Activated naive CD4-positive, alpha-beta T cell treated with anti-CD3 and anti-CD28 coated beads, Interleukin-2, amount 50 U/mL, for 16 hours (primary cell): ENCODE results near the gene ZBTB16.

Experiments used
- DNase-seq: peaks from one replicate; pipeline ENCODE4 v3.0.0-alpha.2; 2020

The ZBTB16 gene

DNA sequence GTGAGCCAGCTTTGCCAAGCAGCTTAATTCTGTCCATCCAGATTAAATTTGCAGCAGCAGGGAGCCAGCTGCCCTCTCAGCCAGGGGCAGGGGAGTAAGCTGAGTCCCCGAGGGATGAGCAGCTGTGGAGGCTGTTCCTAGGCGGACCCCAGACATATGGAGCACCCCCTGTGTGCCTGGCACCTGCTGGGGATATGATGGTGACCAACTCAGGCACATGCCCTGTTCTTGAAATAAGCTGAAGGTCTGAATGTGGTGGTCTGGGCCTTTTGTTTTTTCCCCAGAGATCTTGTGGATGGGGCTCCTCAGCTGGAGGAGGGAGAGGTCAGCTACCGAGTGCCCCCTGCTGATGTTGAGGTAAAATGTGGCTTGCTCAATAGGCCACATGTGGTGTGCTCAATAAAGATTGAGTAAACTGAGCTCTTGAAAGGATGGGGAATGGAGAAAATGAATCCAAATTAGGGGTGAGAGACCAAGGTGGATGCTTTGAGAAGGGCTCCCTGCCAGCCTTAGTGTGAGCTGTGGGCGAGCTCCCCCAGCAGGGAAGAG is 133.4 kb downstream of the ZBTB16 start:
- DNase-seq = no peak

DNA sequence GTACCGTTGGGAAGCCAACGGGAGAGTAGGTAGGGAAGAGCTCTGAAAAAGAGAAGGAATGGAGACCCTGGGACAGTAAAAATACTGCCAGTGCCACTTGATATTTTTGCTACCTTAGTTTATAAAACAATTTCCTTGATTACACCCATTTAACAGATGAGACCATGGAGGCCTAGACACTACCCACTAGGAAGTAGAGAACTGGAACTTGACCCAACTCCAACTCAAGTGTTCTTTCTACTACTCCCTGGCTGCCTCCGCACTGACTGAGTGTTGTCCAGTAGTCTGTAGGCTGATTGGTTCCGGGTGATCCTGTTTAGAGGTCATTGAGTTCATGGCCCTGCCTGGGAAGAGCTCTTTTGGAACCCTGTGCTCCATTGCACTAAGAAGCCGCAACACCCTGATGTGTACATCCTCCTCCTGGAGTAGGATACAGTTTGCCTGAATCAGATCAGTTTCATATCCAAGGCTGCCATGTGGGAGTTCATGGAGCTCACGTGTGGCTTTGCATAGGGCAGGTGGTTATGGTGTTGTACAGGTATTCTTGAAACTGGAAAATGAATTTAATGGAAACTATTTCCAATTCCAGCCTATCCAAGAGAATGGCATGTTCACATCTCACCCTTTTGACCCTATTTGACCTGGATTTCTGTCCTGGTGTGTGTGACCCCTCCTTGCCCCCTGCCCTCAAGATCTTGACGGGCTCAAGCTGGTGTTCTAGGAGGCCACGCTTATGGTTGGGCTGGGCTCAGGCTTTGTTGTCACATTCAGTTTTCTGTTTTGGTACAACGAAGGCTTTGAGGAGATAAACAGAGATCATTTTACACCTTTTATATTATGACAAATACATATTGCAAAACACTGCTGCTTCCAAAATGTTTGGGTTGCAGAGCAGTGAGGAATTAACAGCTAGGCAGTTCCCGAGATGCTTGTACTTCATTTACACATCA is 134.5 kb downstream of the ZBTB16 start:
- DNase-seq = no peak

GRCh38 chr11:114194702-114195101 is 135.2 kb downstream of the ZBTB16 start:
- no peak for DNase-seq

GRCh38 chr11:114195151-114195550 is 135.6 kb downstream of the ZBTB16 start:
- DNase-seq = no peak

DNA sequence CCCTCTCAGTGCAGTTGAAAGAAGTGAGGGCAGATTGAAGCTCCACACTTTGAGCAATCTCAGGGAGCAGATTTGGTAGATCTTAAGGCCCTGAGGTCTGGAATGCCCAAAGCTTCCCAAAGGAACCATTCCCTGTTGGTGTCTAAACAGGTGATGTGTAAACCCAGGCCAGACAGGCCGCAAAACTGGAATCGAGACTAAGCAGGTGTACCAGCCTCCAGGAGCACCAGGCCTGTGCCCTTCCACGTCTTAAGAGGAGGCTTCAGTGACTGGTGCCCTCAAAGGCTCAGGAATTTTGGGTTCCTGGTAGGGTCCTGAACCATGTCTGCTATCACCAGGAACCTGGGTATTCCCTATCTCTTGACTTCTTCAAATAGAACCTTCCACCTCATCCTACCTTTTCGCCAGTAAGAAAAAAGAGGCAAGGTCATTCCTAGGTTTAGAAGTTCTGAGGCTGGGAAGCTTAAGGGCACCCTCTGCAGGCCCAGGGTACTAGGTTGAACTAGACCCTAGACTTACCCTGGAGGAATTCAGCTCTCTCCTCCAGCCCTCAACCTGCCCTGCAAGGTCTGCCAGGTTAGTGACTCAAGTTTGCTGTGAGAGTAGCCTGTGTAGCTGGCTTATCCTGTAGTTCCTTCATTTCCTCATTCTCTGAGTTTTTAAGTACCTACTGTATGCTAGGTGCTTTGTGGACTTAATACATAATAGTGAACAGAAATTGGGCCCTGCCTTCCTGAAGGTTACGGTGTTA is 136.6 kb downstream of the ZBTB16 start:
- no peak for DNase-seq

DNA sequence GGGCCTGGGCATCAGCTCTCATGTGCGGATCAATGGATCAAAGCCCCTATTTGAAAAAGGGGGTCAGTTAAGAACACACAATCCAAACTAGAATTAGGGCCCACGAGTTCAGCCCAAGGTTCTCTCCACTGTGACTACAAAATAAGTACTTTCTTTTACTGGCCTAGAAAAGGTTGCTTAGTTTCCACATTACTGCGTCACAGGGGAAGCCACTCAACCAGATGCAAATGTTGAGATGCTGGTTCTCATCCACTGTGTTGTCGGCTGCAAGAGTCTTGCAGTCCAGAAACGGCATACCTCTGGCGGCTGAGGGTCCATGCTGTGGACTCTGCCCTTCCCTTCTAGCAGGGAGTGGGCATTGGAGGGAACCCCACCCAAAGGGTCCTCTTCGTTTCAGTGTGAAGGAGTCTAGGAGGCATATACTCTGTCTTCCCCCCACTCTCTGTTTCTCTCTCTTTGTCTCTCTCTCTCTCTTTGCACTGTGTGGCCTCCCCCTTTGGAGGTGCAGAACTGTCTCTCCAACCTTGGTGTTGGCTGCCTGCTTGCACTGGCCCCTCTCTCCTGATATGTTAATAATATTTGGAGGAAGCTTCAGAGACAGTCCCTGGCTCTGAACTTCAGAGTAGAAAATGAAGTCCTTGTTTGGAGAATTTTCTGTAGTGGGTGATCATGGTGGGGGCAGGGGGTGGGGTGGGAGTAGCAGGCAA is 137.6 kb downstream of the ZBTB16 start:
- DNase-seq = no peak

- DNase-seq = no peak
These were observed 138.4 kb downstream of the ZBTB16 start for GRCh38 chr11:114197799-114198500.

DNA sequence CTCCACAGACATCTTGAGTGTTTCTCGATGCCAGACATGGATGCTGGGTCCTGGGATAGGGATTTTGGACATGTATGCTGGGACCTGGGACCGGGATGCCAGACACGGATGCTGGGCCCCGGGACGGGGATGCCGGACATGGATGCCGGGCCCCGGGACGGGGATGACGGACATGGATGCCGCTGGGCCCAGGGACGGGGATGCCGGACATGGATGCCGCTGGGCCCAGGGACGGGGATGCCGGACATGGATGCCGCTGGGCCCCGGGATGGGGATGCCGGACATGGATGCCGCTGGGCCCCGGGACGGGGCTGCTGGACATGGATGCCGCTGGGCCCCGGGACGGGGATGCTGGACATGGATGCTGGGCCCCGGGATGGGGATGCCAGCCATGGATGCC is 139.5 kb downstream of the ZBTB16 start:
- DNase-seq = no peak

- no peak for DNase-seq
These were observed 141.0 kb downstream of the ZBTB16 start for GRCh38 chr11:114200351-114201133.

DNA sequence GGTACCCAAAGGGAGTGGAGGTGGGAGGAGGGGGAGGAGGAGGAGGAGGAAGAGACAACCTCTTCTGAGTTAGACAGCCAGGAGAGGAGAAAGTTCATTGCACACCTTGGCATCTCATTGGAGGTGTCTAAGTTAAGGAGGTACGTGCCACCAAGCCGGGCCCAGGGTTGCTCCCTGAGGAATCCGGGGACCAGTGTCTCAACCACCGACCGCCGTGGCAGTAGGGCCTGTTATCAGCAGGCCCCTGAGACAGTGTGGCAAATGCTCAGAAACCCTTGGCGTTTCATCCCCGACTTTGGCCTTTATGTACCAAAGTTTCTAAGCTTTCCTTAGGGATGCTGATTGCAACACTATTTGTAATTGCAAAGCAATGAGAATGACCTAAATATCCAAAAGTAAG is 141.7 kb downstream of the ZBTB16 start:
- no peak for DNase-seq

DNA sequence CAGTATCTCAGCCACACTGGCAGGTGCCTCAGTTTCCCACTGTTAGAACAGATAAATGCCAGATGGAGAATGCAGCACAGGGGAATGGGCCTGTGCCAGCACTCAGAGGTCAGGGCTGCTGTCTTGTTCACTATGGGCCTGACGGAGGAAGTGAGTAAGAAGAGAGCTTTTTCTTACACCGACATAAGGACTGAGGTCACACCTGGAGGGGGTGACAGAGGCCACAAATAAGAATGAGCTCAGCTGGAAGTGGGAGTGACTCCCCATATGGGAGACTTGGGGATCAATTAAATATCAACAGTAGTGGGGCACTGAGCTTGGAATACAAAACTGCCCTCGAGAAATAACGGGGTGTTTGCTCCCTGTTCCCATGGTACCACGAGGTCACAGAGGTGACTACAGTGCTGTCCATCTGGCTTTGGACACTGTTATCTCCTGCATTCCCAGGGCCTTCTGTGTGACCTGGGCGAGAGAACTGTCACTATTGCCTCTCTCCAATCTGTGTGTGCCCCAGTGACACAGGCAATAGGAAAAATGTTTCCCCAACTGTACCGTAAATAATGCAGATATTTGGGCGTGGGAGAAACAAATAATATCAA is 142.6 kb downstream of the ZBTB16 start:
- no peak for DNase-seq

DNA sequence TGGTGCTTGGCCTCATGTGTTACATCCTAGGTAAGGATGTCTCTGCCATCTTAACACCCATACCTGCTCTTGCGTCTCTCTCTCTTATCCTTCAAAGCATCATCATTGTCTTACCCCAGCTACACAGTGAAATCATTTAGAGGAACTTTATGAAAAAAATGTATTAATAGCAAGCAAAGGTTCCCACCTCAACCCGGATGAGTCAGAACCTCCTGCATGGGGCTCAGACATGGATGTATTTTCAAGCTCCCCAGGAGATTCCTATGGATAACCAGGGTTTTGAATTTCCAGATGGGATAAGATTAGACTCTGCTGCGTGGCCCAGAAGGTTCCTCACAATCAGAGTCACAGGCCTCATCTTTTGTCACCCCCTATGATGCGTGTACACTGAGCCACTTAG is 147.6 kb downstream of the ZBTB16 start:
- no peak for DNase-seq

- no peak for DNase-seq
These were observed 148.9 kb downstream of the ZBTB16 start for GRCh38 chr11:114208377-114208776.

- no peak for DNase-seq
These were observed 149.8 kb downstream of the ZBTB16 start for GRCh38 chr11:114209343-114209742.

DNA sequence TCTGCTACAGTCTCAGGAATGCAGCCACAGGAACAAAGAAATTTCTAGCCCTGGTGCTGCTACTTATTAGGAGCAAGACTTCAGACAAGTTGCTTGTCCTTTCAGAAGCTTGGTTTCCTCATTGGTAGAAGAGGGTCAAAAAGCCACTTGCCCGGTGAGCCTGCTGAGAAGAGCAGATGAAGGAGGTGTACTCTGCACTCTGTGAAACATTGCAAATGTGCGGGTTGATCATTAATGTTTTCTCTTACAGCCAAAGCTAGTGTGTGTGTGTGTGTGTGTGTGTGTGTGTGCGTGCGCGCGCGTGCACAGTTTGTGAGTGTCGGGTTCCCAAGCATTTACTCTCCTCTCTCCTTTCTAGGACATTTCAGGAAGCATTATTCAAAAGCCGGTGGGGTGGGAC is 150.4 kb downstream of the ZBTB16 start:
- DNase-seq = no peak

DNA sequence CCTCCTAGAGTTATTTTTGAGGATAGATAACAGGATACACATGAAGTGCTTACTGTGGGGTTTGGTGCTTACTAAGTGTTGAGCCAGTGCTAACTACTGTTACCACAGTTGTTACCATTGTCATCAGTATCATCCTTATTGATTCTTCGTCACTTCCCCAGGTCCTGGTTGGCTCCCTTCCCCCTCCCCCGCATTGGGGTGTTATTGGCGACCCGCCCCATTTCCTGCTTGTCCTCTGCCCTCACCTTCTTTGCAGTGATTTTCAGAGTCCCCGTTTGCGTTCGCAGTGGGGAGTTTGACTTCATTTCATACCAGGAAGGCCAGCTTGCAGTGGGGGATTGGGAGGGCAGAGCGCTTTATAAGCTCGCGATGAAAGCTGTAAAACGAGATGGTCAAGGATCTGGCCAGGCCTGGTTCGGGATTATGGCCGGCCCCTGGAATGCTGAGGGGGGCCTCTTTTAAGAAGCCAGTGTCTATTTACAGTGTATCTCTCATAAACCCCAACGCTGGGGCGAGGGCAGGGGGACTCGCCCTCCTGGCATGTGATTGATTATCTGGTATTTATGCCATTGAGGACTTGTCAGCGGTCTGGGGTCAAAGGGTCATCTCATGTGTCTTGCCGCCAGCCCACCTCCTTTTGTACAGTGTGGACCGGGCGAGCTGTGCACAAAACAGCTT is 152.1 kb downstream of the ZBTB16 start:
- no peak for DNase-seq

DNA sequence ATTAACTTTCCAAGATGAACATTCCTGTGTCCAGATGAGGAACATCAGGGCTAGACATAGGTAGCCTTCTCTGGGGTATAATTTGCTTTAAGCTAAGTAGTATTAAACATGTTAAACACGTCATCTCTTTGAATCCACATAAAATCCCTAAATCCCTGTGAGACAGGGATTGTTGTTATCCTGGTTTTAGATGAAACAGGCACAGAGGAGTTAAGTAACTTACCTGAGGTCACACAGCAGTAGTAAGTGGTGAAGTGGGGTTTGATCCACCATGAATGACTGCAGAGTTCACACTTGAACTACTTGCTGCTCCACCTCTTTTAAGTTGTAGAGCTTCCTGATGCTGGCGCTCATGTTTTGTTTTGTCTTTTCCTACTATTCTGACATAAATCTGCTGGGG is 154.1 kb downstream of the ZBTB16 start:
- DNase-seq = no peak

GRCh38 chr11:114215428-114215827 is 155.9 kb downstream of the ZBTB16 start:
- no peak for DNase-seq

DNA sequence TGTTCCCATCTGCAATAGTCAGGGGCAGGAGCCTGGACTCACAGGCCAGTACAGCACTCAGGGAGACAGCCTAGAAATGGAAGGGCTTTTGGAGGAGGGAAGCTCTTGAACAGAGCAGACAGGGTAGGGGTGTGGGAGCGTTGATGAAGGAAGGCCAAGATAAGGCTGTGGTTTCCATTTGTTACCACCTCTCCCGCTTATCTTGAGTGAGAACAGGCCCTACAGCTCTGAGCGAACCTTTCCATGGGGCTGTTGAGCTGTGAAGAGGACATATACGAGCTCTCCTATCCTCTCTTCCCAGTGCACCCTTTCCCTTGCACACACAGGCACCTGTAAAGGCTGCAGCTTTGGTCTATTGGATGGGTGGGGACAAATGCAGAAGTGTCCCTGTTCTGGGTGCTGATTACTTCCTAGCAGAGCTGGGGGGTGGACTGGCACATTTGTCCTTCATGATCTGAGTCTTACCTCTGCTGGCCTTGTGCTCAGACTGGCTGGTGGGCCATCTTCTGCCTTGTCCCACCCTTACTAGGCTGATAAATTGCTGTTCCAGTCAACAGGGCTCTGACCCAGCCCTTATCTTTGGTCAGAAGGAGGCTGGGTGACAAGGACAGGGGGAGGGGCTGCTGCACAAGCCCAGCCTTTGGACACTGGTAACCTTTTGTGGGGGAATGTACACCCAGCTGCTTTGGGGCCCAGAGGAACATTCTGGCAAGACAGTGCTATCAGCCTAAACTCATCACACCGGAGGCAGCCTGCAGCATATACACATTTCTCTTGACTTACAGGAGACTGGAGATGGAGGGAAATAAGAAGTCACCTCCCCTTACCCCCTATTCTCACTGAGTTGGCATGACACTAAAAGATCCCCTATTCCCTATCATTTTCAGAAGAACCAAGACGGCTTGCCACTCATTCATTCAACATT is 156.6 kb downstream of the ZBTB16 start:
- no peak for DNase-seq

- DNase-seq = no peak
These were observed 157.3 kb downstream of the ZBTB16 start for GRCh38 chr11:114216796-114217180.
